Measurements from ENCODE around the gene SEC14L2.

DNA sequence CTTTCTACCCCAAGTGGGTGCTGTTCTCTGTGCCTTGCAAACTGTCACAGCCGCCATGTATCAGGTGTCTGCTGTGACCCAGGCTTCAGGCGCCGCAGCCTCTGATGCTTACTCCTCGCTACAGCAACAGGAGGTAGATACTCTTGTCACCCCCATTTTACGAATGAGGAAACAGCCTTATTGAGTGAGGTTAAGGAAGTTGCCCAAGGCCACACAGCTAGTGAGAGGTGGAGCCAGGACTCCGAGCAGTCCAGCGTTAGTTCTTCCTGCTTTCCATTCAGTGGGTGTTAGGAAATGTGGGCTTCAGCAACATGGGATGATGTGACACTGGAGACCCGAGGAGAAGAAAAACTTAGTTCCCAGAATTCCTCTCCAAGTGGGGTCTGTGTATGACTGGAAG lies 23.9 kb upstream of the SEC14L2 start:
- TF ChIP-seq POLR2AphosphoS5 (IDR thresholded peaks at IDR 0.05) = no peak
- TF ChIP-seq, protein P1, sequence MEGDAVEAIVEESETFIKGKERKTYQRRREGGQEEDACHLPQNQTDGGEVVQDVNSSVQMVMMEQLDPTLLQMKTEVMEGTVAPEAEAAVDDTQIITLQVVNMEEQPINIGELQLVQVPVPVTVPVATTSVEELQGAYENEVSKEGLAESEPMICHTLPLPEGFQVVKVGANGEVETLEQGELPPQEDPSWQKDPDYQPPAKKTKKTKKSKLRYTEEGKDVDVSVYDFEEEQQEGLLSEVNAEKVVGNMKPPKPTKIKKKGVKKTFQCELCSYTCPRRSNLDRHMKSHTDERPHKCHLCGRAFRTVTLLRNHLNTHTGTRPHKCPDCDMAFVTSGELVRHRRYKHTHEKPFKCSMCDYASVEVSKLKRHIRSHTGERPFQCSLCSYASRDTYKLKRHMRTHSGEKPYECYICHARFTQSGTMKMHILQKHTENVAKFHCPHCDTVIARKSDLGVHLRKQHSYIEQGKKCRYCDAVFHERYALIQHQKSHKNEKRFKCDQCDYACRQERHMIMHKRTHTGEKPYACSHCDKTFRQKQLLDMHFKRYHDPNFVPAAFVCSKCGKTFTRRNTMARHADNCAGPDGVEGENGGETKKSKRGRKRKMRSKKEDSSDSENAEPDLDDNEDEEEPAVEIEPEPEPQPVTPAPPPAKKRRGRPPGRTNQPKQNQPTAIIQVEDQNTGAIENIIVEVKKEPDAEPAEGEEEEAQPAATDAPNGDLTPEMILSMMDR (IDR thresholded peaks at IDR 0.05; ENCODE audit: poor library complexity, severe bottlenecking) = no peak
- no peak for TF ChIP-seq RAD21 (conservative IDR thresholded peaks at IDR 0.05)
- TF ChIP-seq TAF1 (IDR thresholded peaks at IDR 0.05; ENCODE audit: low read depth) = no peak
